ENCODE data around the gene ATP6V0A1. TPM values are rescaled to one million over a fixed set of nuclear protein-coding genes. Genes with fewer than 3 reads are reported as not detected.

ATP6V0A1 gene
- total RNA-seq, 1 donor from 2014 or later, result 109 TPM

- Histone ChIP-seq H3K27me3 (no peaks in the 10 kb centered on the region), H3K27ac (no peak overlapping the region), H3K36me3 (peaks cover 99% of the 10 kb centered on the region), H3K4me1 (no peaks in the 10 kb centered on the region), H3K9me3 (no peaks in the 10 kb centered on the region), H3K4me3 (no peak overlapping the region)
- no peak for TF ChIP-seq CTCF (IDR thresholded peaks at IDR 0.05)
- intact Hi-C loops (cut with DNase I), result no loop called here
- DNase-seq (no peak), ATAC-seq (no peak)
Observed at GRCh38 chr17:42493319-42493718, 34.6 kb downstream of the ATP6V0A1 start.

GRCh38 chr17:42494673-42495072 lies 36.0 kb downstream of the ATP6V0A1 start:
- H3K4me3 ChIP-seq, result no peak overlapping the region
- no peaks in the 10 kb centered on the region for H3K27me3 ChIP-seq
- intact Hi-C loops (cut with DNase I), result no loop called here
- H3K36me3 ChIP-seq, result peaks cover 100% of the 10 kb centered on the region
- H3K9me3 ChIP-seq, result no peaks in the 10 kb centered on the region
- ATAC-seq (no peak), DNase-seq (no peak)
- no peaks in the 10 kb centered on the region for H3K4me1 ChIP-seq
- TF ChIP-seq CTCF (IDR thresholded peaks at IDR 0.05), result no peak
- no peak overlapping the region for H3K27ac ChIP-seq

DNA sequence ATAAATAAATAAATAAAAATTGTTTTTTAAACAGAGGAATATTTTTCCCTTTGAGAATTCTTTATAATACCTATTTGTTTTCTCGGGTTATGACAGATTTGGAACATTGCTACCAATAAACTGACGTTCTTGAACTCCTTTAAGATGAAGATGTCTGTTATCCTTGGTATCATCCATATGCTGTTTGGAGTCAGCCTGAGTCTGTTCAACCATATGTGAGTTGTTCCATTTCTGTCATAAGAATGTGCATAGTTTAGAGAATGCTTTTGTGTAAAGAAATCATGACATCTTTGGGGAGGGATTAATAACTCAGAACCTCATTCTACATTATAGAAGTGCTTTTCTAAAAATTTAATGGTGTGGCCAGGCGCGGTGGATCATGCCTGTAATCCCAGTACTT lies 40.1 kb downstream of the ATP6V0A1 start:
- no peak overlapping the region for H3K27ac ChIP-seq
- no peak for ATAC-seq
- DNase-seq, result no peak
- H3K36me3 ChIP-seq, result peaks cover 99% of the 10 kb centered on the region
- H3K9me3 ChIP-seq, result no peaks in the 10 kb centered on the region
- no peak overlapping the region for H3K4me3 ChIP-seq
- H3K27me3 ChIP-seq, result no peaks in the 10 kb centered on the region
- intact Hi-C loops (cut with DNase I), result no loop called here
- no peak for TF ChIP-seq CTCF (IDR thresholded peaks at IDR 0.05)
- no peaks in the 10 kb centered on the region for H3K4me1 ChIP-seq

GRCh38 chr17:42502091-42502490 lies 43.4 kb downstream of the ATP6V0A1 start:
- intact Hi-C loops (cut with DNase I), result no loop called here
- Histone ChIP-seq H3K4me3 (no peak overlapping the region), H3K27me3 (no peaks in the 10 kb centered on the region), H3K27ac (no peak overlapping the region), H3K9me3 (no peaks in the 10 kb centered on the region), H3K4me1 (no peaks in the 10 kb centered on the region), H3K36me3 (peaks cover 99% of the 10 kb centered on the region)
- no peak for ATAC-seq
- no peak for TF ChIP-seq CTCF (IDR thresholded peaks at IDR 0.05)
- no peak for DNase-seq

DNA sequence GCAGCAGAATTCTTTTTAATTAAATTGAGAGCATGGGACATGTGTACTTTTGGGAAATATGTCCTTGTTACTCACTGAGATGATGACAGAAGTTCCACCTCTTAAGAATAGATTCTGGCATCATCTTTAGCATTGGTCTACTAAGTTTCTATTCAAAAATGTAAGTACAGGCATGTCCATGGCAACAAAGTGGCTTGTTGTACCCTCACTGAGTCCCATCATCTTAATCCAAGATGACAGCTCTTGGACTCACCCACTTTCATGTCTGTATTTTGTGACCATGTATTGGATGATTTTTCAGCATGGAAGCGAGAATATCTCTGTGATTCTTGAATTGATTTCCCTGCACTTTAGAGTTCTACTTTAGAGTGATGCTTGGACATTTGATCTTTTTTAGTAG lies 44.2 kb downstream of the ATP6V0A1 start:
- H3K27me3 ChIP-seq, result no peaks in the 10 kb centered on the region
- ATAC-seq (no peak), DNase-seq (no peak)
- no peak overlapping the region for H3K4me3 ChIP-seq
- no peak for TF ChIP-seq CTCF (IDR thresholded peaks at IDR 0.05)
- H3K9me3 ChIP-seq, result no peaks in the 10 kb centered on the region
- no peak overlapping the region for H3K27ac ChIP-seq
- H3K4me1 ChIP-seq, result no peaks in the 10 kb centered on the region
- intact Hi-C loops (cut with DNase I), result no loop called here
- H3K36me3 ChIP-seq, result peaks cover 98% of the 10 kb centered on the region

DNA sequence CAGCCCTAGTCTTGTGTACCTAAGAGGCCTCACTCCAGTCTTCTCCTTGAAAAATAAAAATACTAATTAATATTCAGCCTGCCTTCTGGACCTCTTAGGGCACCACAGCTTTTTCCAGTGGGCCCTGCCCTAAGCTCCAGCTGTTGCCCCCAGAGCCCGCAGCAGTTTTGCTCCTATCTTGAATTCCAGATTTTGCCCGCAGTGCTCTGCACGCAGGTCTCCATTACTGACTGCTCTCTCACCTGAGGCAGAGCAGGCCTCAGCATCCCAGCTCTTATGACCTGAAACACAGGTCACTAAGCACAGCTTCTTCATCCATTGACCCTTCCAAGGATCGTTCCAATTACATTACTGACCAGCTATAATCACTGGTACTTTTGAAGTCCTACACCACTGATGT lies 49.0 kb downstream of the ATP6V0A1 start:
- Histone ChIP-seq H3K4me3 (no peak overlapping the region), H3K4me1 (peaks cover 7% of the 10 kb centered on the region), H3K9me3 (no peaks in the 10 kb centered on the region), H3K36me3 (peaks cover 85% of the 10 kb centered on the region), H3K27me3 (no peaks in the 10 kb centered on the region), H3K27ac (no peak overlapping the region)
- no peak for ATAC-seq
- no peak for TF ChIP-seq CTCF (IDR thresholded peaks at IDR 0.05)
- DNase-seq, result peak; percentile 21
- intact Hi-C loops (cut with DNase I), result no loop called here

All from upper lobe of right lung (tissue), 1 donor.